K562 (cell line): ENCODE measurements around the gene CALB2. TPM values are rescaled to one million over a fixed set of nuclear protein-coding genes. Genes with fewer than 3 reads are reported as not detected.

Experiments
- RERE ChIP-seq: sonication (generic); formaldehyde crosslinking; IDR thresholded peaks from 2 replicates; pipeline ENCODE4 v1.8.0; 2023; ENCODE audit warnings: missing genetic modification reagents, mild to moderate bottlenecking, borderline replicate concordance
- REST ChIP-seq, 2 experiments: fragments of 450-650 bp; formaldehyde crosslinking in 1 of 2; IDR thresholded peaks; 2 replicates each; pipeline versions ENCODE4 v1.4.0 to v1.6.1; 2014 to 2020; ENCODE audit warnings: mild to moderate bottlenecking in 2 of 2, borderline replicate concordance in 1 of 2, low read depth in 1 of 2
- polyA plus RNA-seq, 8 experiments: library from polyadenylated mRNA; depleted of rRNA in 4 of 8; stranded (reverse) in 5 of 8; unstranded in 3 of 8; fragments of >200 nt; fragmentation: Nextera tagmentation in 2 of 8; fragmentation: Illumina TruSeq in 1 of 8; extraction: Ambion mirVana in 2 of 8; extraction: Trizol in 1 of 8; gene quantifications; 2 replicates each; pipeline versions ENCODE4 v1.2.1 to v1.2.3, GENCODE V29; 2011 to 2014; ENCODE audit warnings: inconsistent platforms in 1 of 8, missing spikeins in 1 of 8
- total RNA-seq, 7 experiments: library from RNA; depleted of rRNA in 6 of 7; stranded (reverse); fragments of >200 nt in 6 of 7; fragmentation: Illumina TruSeq in 2 of 7; extraction: Trizol in 2 of 7; gene quantifications; 2 replicates each; pipeline versions ENCODE4 v1.2.1 to v1.2.3, GENCODE V29; 2011 to 2021; ENCODE audit warnings: low replicate concordance in 1 of 7

Gene CALB2
- total and polyA plus RNA-seq, 9 of the 15 experiments (the other 6 are each of a cell fraction or from before 2014, with no cell fraction given): not detected

- TF ChIP-seq REST (IDR thresholded peaks at IDR 0.05; ENCODE audit: borderline replicate concordance) (no peak), REST (CRISPR knock-in tag; IDR thresholded peaks at IDR 0.05; ENCODE audit: low read depth) (no peak), RERE (no peak)
- TF ChIP-seq, all 486 proteins: peak for 0
Observed at GRCh38 chr16:71431991-71432390, 73.5 kb downstream of the CALB2 start (continued).
